Tibial nerve (tissue), 4 donors: ENCODE measurements around the gene RPN2. TPM values are rescaled to one million over a fixed set of nuclear protein-coding genes. Genes with fewer than 3 reads are reported as not detected.

Experiments
- DNase-seq, 2 donors: peaks; one replicate each; pipeline ENCODE4 v3.0.0-alpha.2; 2019; ENCODE audit warnings: low spot score in 2 of 2
- H3K27ac ChIP-seq, 4 donors: fragments of 200-600 bp; sonication (generic) in 3 of 4; one replicate each; pipeline ENCODE4 v1.5.1; 2017 to 2019; ENCODE audit warnings: mild to moderate bottlenecking in 1 of 4
- H3K27me3 ChIP-seq, 2 donors: fragments of 200-600 bp; sonication (generic) in 1 of 2; one replicate each; pipeline versions ENCODE4 v1.5.1 to v1.6.0; 2017 to 2019
- H3K36me3 ChIP-seq, 3 donors: fragments of 200-600 bp; sonication (generic); one replicate each; pipeline ENCODE4 v1.5.1; 2018 to 2019
- H3K4me1 ChIP-seq, 4 donors: fragments of 200-600 bp; sonication (generic) in 3 of 4; one replicate each; pipeline ENCODE4 v1.5.1; 2017 to 2019
- H3K4me3 ChIP-seq, 4 donors: fragments of 200-600 bp; sonication (generic) in 3 of 4; one replicate each; pipeline ENCODE4 v1.5.1; 2017 to 2019; ENCODE audit warnings: mild to moderate bottlenecking in 1 of 4, moderate library complexity in 1 of 4
- H3K9me3 ChIP-seq, 4 donors: fragments of 200-600 bp; sonication (generic) in 3 of 4; one replicate each; pipeline ENCODE4 v1.5.1; 2017 to 2019
- EP300 ChIP-seq, 2 donors: sonication (generic); formaldehyde crosslinking; IDR thresholded peaks; one replicate each; pipeline ENCODE4 v1.6.1; 2017; ENCODE audit warnings: antibody characterized with exemption in 2 of 2, mild to moderate bottlenecking in 1 of 2
- POLR2A ChIP-seq, 2 donors: fragments of 450-650 bp; IDR thresholded peaks; one replicate each; pipeline ENCODE4 v1.6.1; 2017; ENCODE audit warnings: antibody characterized with exemption in 2 of 2, mild to moderate bottlenecking in 2 of 2, moderate library complexity in 2 of 2
- WGBS, 2 donors: methylation state at CpG; one replicate each; pipeline ENCODE4 v1.1.5; 2018; 5-methylcytosine and 5-hydroxymethylcytosine counted together
- total RNA-seq, 4 donors: library from RNA; depleted of rRNA; stranded (reverse); fragments of >200 nt; gene quantifications; one replicate each; pipeline ENCODE4 v1.1.0, GENCODE V29; 2016
- TF ChIP-seq, protein P1 (sequence below), 5 experiments: fragments of 200-600 bp in 3 of 5; fragments of 450-650 bp in 2 of 5; sonication (generic) in 3 of 5; IDR thresholded peaks; one replicate each; pipeline ENCODE4 v1.5.1; 2016 to 2019; ENCODE audit warnings: antibody characterized with exemption in 5 of 5, mild to moderate bottlenecking in 3 of 5, moderate library complexity in 2 of 5

Gene RPN2
- total RNA-seq, 4 donors from 2014 or later, result 87.7 to 124 (median 101) TPM

DNA sequence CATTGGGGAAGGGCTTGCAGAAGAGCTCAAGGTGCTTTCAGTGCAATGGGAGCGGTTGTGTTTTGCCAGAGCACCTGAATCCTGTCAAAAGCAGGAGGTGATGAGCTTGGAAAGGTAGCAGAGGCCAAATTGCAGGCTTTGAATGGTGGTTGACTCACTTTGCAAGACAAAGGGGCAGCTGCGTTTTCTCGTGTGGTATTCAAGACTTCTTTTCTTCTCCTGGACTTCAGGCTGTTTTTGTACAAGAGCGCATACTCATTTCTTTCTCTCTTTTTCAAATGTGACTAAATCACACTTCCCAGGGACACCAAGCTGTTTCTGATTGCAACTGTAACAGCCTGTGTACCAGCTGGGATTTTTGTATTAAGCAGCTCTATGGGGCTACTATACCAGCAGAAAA lies 50.2 kb downstream of the RPN2 start:
- H3K36me3 ChIP-seq, result peaks cover 2 to 99% (median 41%) of the 10 kb centered on the region in 3 donors
- DNase-seq, result no peak
- TF ChIP-seq POLR2A (IDR thresholded peaks at IDR 0.05), result no peak
- WGBS, 2 donors, result 83 to 89% methylated on average over 4 of the region's 4 CpGs
- H3K4me1 ChIP-seq, result peaks cover 0 to 31% (median 7%) of the 10 kb centered on the region in 4 donors
- H3K27ac ChIP-seq, result no peak overlapping the region
- no peaks in the 10 kb centered on the region for H3K9me3 ChIP-seq
- H3K27me3 ChIP-seq, result no peaks in the 10 kb centered on the region
- no peak overlapping the region for H3K4me3 ChIP-seq

DNA sequence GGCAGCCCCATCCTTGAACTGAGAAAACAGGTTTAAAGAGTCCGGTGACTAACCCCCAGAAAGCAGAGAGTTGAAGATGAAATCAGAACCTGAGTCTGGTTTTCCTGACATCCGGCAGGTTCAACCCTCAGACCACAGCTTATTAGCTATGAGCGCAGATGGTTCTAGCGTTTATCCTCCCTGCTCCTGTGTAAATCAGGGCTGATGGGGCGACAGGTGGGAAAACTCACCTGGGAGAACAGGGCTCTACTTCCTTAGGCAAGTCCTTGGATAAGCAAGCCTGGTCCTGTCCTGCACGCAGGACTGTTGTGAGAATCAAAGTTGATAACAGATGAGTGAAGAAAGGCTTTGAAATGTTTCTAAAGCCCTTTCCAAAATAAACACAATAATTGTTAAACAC lies 51.1 kb downstream of the RPN2 start:
- H3K4me3 ChIP-seq, result no peak overlapping the region
- no peaks in the 10 kb centered on the region for H3K9me3 ChIP-seq
- H3K4me1 ChIP-seq, result peaks cover 0 to 31% (median 7%) of the 10 kb centered on the region in 4 donors
- no peaks in the 10 kb centered on the region for H3K27me3 ChIP-seq
- peaks cover 2 to 99% (median 43%) of the 10 kb centered on the region in 3 donors for H3K36me3 ChIP-seq
- WGBS, 2 donors, result 93 to 97% methylated on average over 6 of the region's 6 CpGs
- no peak for TF ChIP-seq POLR2A (IDR thresholded peaks at IDR 0.05)
- TF ChIP-seq, protein P1, sequence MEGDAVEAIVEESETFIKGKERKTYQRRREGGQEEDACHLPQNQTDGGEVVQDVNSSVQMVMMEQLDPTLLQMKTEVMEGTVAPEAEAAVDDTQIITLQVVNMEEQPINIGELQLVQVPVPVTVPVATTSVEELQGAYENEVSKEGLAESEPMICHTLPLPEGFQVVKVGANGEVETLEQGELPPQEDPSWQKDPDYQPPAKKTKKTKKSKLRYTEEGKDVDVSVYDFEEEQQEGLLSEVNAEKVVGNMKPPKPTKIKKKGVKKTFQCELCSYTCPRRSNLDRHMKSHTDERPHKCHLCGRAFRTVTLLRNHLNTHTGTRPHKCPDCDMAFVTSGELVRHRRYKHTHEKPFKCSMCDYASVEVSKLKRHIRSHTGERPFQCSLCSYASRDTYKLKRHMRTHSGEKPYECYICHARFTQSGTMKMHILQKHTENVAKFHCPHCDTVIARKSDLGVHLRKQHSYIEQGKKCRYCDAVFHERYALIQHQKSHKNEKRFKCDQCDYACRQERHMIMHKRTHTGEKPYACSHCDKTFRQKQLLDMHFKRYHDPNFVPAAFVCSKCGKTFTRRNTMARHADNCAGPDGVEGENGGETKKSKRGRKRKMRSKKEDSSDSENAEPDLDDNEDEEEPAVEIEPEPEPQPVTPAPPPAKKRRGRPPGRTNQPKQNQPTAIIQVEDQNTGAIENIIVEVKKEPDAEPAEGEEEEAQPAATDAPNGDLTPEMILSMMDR (IDR thresholded peaks at IDR 0.05), result no peak
- no peak for TF ChIP-seq EP300 (IDR thresholded peaks at IDR 0.05)
- DNase-seq, result no peak
- H3K27ac ChIP-seq, result no peak overlapping the region

DNA sequence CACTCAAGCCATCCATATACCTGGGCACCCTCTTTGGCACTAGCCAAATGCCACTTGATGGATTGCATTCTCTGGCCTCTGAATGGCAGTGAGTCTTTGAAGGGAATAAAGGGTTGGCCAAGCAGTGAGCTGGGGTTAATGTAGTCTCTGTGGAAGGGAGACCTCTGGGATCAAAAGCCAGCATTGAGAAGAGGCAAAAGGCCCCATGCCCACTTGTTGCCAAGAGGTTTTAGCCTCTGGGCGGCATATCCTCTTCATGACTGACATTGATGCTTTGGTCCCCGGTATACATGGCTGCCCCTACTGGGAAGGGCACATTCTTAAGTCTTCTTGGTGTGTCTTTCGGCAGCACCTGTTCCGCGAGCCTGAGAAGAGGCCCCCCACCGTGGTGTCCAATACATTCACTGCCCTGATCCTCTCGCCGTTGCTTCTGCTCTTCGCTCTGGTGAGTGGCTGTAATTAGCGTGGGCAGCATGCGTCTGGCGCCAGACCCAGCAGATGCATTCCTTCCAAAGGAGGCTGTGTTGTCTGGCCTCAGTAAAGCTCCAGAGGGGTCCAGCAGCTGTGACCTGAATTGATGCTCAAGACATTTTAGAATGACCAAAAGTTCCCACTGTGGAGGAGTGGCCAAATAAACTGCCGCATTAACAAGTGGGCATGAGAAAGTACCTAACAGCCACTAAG lies 53.0 kb downstream of the RPN2 start:
- Histone ChIP-seq H3K4me3 (no peak overlapping the region), H3K27ac (peak overlapping the region in 1 of 4 donors; percentile 35), H3K4me1 (peaks cover 0 to 20% (median 2%) of the 10 kb centered on the region in 4 donors), H3K36me3 (peaks cover 2 to 99% (median 42%) of the 10 kb centered on the region in 3 donors), H3K27me3 (no peaks in the 10 kb centered on the region), H3K9me3 (no peaks in the 10 kb centered on the region)
- 63 to 75% methylated on average over 13 of the region's 13 CpGs for WGBS, 2 donors
- TF ChIP-seq POLR2A (IDR thresholded peaks at IDR 0.05), result no peak
- TF ChIP-seq EP300 (IDR thresholded peaks at IDR 0.05), result no peak
- TF ChIP-seq, protein P1 (IDR thresholded peaks at IDR 0.05), result no peak
- DNase-seq, result no peak

DNA sequence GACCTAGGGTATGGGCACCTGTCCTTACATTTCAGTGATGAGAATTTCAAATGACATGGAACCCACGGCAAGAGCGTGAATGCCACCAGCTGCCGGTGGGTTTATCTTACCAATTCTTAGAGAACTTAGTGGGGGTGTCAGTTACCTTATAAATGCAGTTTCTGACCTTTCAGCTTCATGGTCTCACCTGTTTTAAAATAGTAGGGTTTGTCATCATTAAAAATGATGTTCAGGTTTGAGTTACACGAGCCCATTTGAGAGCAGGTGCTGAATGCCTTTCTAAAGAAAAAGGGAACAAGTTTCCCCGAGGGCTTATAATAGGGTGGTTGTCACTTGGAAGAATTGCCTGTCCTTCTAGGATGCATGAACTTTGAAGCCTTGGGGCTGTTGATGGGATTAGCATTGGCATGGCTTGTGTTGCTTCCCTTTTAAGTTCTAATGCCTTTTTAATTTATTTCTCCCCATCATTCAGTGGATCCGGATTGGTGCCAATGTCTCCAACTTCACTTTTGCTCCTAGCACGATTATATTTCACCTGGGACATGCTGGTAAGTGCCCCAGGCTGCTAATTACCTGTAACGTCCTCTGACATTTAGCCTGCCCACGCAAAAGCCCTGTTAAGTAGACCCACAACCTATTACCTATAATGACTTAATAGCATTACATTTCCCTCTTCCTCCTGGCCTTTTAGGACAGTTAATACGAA lies 54.6 kb downstream of the RPN2 start:
- no peaks in the 10 kb centered on the region for H3K9me3 ChIP-seq
- no peak overlapping the region for H3K27ac ChIP-seq
- no peaks in the 10 kb centered on the region for H3K27me3 ChIP-seq
- TF ChIP-seq POLR2A (IDR thresholded peaks at IDR 0.05) (no peak), EP300 (IDR thresholded peaks at IDR 0.05) (no peak)
- TF ChIP-seq, protein P1 (IDR thresholded peaks at IDR 0.05), result no peak
- H3K36me3 ChIP-seq, result peaks cover 4 to 99% (median 51%) of the 10 kb centered on the region in 3 donors
- H3K4me1 ChIP-seq, result peaks cover 0 to 4% (median 0%) of the 10 kb centered on the region in 4 donors
- 89% methylated on average over 10 of the region's 10 CpGs for WGBS, 2 donors
- no peak overlapping the region for H3K4me3 ChIP-seq
- no peak for DNase-seq

DNA sequence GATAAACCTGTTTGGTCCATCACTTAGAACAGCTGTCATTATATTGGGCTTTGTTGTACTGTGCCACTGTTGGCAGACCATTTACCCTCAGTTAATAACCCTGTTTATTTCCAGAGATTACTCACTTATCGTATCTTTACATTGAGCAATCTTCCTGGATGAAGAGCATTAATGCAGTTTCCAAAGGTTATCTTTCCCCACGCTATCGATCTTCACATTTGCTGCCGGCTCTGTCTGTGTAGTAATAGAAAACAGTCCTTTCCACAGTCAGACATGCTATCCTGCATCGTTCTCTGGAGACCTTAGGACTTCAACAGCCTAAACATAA lies 55.1 kb downstream of the RPN2 start:
- TF ChIP-seq, protein P1 (IDR thresholded peaks at IDR 0.05), result no peak
- TF ChIP-seq EP300 (IDR thresholded peaks at IDR 0.05), result no peak
- no peak for TF ChIP-seq POLR2A (IDR thresholded peaks at IDR 0.05)
- H3K27me3 ChIP-seq, result no peaks in the 10 kb centered on the region
- H3K27ac ChIP-seq, result no peak overlapping the region
- H3K9me3 ChIP-seq, result no peaks in the 10 kb centered on the region
- H3K36me3 ChIP-seq, result peaks cover 4 to 99% (median 52%) of the 10 kb centered on the region in 3 donors
- peaks cover 0 to 4% (median 0%) of the 10 kb centered on the region in 4 donors for H3K4me1 ChIP-seq
- DNase-seq, result no peak
- 89 to 93% methylated on average over 5 of the region's 5 CpGs for WGBS, 2 donors
- H3K4me3 ChIP-seq, result no peak overlapping the region
